Esophagus muscularis mucosa (tissue), 3 donors: ENCODE results near the gene GSS.

Experiments used
- POLR2A ChIP-seq: fragments of 450-650 bp; IDR thresholded peaks from one replicate; pipeline ENCODE4 v1.6.1; 2017; ENCODE audit warnings: antibody characterized with exemption, moderate library complexity, mild to moderate bottlenecking, low read depth
- TF ChIP-seq, protein P1 (sequence below), 3 experiments: fragments of 200-600 bp in 2 of 3; fragments of 450-650 bp in 1 of 3; sonication (generic) in 2 of 3; IDR thresholded peaks; one replicate each; pipeline ENCODE4 v1.5.1; 2017 to 2019; ENCODE audit warnings: antibody characterized with exemption in 3 of 3, mild to moderate bottlenecking in 2 of 3, moderate library complexity in 1 of 3

DNA sequence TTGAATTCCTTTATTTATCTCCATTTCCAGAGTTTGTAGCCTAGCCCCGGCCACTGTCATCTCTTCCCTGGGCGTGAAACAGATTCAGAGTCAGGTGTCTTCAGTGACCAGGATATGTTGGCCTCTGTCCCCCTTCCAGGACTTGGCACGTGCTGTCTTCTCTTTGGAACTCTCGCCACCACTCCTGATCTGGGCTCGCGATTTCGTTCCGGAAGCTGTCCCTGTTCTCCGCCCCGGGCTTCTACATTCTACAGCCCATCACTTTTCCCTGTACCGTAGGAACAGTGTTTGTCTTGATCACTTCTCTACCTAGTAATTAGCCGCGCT, 739 bp downstream of the GSS start:
- TF ChIP-seq, protein P1, sequence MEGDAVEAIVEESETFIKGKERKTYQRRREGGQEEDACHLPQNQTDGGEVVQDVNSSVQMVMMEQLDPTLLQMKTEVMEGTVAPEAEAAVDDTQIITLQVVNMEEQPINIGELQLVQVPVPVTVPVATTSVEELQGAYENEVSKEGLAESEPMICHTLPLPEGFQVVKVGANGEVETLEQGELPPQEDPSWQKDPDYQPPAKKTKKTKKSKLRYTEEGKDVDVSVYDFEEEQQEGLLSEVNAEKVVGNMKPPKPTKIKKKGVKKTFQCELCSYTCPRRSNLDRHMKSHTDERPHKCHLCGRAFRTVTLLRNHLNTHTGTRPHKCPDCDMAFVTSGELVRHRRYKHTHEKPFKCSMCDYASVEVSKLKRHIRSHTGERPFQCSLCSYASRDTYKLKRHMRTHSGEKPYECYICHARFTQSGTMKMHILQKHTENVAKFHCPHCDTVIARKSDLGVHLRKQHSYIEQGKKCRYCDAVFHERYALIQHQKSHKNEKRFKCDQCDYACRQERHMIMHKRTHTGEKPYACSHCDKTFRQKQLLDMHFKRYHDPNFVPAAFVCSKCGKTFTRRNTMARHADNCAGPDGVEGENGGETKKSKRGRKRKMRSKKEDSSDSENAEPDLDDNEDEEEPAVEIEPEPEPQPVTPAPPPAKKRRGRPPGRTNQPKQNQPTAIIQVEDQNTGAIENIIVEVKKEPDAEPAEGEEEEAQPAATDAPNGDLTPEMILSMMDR (IDR thresholded peaks at IDR 0.05): no peak
- no peak for TF ChIP-seq POLR2A
